GM21447 (cell line): Measurements from ENCODE around the gene RBMS1.
A peak's percentile ranks its signal among the peaks of the same experiment; 100 is the strongest.

ENCODE experiments used
- ATAC-seq: cut with Tn5 transposase; IDR thresholded peaks from one replicate; pipeline ENCODE4 v1.9.1; 2021; ENCODE audit not compliant: unreplicated experiment

Gene RBMS1

GRCh38 chr2:160411167-160411566 lies 82.4 kb downstream of the RBMS1 start:
- ATAC-seq: peak; percentile 50

DNA sequence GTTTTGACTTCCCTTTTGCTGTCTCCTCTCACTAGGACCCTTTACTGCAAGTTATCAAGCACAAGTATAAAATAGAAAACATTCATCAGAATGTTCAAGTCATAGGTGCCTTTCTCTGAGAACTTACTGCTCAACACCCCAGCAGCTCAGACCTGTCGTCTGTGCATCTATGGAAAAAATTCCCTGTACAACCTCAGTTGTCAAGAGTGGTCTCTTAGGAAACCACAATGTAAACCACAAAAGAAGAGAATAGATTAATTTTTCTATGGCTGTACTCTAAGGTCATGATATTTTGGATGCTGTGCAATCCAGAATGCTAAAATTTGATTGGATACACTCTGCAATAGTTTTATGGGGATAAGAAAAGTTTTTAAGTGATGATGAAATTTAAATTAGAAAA lies 84.1 kb downstream of the RBMS1 start:
- ATAC-seq: no peak

- ATAC-seq: no peak
Observed at GRCh38 chr2:160408959-160409291, 84.7 kb downstream of the RBMS1 start.

GRCh38 chr2:160408173-160408958 lies 85.2 kb downstream of the RBMS1 start:
- ATAC-seq: no peak

DNA sequence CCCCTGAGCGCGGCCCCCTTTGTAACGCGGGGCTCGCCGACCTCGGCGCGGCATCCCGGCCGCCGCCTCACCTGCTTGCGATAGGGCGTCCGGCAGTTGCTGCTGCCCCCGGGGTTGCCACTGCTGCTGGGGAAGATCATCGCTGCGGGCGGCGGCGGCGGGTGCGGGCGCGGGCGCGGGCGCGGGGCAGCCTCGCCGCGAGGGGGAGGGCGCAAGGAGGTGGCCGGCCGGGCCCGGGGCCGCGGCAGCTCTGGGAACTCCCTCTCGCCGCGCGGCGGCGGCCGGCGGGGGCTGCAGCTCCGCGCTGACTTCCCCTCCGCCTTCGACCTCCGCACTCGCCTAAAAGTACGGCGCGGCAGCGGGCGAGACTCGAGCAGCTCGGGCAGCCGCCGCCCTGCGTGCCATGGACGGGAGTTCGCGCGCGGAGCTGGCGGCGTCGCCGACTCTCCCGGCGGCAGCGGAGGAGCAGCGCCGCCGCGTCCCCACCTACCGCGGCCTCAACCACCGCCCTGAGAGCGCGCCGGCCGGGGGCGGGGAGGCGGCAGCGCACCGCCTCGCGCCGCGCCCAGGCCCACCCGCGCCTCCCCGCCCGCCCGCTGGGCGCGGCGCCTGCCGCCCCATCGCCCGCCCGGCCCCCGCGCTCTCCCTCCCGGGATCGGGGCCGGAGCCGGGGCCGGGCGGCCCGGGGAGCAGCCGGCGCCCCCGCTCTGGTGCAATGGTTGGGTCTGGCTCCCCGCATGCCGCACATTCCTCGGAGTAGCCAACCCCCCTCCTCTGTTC lies 86.0 kb downstream of the RBMS1 start:
- peak; percentile 40 for ATAC-seq

- peak; percentile 61 for ATAC-seq
Observed at GRCh38 chr2:160406591-160407392, 86.8 kb downstream of the RBMS1 start.

DNA sequence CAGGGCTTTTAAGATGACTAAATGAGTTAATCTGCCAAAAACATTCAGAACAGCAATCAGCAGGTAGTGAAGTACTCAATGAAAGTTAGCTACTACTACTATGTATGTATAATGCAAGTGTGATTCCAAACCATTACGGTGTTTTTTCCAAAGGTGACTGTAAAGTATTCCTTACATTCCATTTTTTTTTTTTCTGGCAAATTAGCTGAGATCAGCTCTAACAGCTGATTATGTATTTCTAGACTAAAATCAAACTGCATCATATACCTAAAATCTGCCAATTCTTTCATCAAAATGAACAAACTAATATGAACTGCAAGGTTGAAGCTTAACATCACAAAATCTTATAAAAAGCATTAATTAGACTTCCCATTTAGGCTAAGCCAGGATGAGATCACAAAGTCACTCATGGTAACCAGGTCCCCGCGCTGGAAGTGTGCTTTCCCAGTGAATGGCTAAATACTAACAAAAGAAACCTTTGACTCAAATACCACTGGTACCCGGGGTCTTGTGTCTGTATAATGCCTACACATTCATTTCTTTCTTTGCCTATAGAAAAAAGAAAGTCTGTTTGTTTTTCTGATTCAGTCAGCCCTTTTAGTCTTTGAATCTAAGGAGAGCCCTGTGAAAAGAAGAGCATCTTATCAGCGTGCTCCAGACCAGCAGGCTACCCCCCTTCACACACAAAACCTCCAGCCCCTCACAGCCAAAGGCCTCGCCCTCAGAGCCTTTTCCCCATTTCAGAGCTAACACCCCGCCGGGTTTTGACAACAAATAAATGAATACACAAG lies 88.3 kb downstream of the RBMS1 start:
- ATAC-seq: no peak

- ATAC-seq: no peak
Observed at GRCh38 chr2:160402997-160403979, 90.3 kb downstream of the RBMS1 start.

DNA sequence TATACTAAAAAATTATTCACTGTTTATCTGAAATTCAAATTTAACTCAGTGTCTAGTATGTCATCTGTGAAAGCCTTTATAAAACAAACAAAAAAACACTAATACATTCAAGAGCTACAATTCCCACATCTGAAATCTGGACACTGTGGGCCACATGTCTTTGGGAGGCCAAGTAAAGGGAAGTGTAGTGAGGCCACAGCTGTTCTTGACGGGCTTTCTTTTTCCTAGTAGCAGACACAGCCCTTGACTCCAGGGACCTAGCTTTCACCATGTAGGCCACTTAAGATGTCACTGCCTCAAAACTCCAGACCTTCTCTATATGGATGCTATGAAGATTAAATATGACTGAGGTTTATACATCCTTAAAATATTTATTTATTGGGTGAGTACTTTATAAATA lies 91.1 kb downstream of the RBMS1 start:
- no peak for ATAC-seq

GRCh38 chr2:160401895-160402294 lies 91.7 kb downstream of the RBMS1 start:
- no peak for ATAC-seq

DNA sequence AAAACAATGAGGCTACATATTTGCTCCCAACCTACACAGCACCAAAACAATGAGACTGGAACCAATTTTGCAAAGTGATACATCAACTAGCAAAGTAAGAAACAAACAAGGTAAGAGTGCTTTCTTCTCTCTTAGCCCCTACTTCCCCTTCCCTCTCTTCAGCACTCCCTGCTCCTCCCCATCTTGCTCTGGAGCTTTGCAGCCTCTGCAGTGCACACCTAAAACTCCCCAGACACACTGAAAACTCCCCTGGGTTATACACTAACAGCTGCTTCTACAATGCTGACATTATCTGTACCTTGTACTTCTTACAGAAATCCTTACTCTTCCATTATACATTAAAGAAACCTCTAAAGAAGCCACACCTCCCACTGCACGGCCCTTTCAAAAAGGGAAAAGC lies 93.7 kb downstream of the RBMS1 start:
- no peak for ATAC-seq

DNA sequence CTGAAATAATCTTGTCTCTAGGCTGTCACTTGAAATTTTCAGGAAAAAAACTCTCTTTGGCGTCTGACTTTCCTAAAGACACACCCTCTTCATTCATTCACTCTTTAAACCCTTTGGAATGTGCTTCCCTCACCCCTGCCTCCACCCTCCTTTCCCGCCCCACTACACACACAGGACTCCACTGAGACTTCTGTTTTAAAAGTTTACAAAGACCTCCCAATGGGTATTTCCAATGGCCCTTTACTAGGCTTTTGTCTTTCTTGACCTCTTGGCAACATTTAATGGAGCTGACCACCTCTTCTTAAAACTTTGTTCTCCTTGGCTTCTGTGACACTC lies 96.1 kb downstream of the RBMS1 start:
- ATAC-seq: no peak

GRCh38 chr2:160394153-160394552 lies 99.5 kb downstream of the RBMS1 start:
- peak; percentile 100 for ATAC-seq

DNA sequence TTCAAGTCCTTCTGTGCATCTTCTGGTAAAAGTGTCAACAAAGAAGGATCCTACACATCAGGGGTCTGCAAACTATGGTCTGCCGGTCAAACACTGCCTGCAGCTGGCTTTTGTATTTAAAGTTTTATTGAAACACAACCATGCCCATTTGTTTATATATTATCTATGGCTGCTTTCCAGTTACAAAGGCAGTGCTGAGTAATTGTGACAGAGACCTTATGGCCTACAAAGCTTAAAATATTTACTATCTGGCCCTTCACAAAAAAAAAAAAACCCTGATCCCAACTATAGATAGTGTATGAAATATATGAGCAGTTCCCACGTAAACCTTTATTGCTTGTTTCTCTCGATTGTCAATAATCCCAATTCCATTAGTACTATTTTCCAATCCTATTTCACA lies 101.4 kb downstream of the RBMS1 start:
- ATAC-seq: no peak

GRCh38 chr2:160390544-160391455 lies 102.8 kb downstream of the RBMS1 start:
- no peak for ATAC-seq

DNA sequence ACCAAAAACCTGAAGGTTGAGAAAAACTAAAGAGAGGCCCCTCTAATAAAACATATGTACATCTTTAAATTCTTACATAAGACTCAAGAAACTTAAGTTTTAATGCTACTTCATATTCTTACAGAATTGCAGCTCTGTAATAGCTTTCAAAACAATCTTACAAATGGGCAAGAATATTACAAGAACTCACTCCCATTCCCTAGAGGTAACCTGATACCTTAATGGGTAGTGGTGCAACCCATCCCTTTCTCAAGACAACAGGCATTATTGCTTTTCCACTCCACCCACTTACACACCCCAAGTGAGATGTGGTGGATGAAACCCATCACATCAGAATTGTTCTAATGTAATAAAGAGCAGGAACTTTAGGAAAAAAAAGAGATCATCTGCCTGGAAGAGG lies 103.7 kb downstream of the RBMS1 start:
- ATAC-seq: no peak

GRCh38 chr2:160388464-160389263 lies 104.9 kb downstream of the RBMS1 start:
- ATAC-seq: no peak
